ENCODE data around the gene CST6.
"Not testable (repeated sequence)": the region's sequence is repeated elsewhere in the genome, so short reads cannot be mapped to it uniquely, and the experiment has no call there.

The CST6 gene

GRCh38 chr11:66015936-66016792 lies 4.4 kb downstream of the CST6 start:
- DNase-seq, result no peak

DNA sequence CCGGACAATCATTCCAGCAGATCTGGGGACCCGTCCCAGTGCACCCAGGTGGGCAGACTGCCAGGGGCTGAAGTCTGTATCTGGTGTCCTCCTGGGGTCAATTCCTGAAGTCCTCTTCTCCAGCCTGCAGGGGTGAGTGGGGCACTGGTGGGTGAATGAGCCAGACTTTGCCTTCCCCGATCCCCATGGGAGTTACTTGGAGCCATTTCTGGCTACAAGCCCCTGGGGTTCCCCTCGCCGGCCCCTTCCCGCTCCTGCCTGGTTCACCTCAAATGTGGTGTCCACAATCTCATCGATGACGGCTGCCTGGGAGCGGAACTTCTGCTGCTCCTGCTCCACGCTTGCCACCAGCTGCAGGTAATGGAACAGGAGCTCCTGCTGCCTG lies 5.0 kb downstream of the CST6 start:
- DNase-seq, result no peak

- no peak for DNase-seq
Measured at GRCh38 chr11:66017321-66017720, 5.5 kb downstream of the CST6 start.

GRCh38 chr11:66020212-66020611 lies 8.4 kb downstream of the CST6 start:
- no peak for DNase-seq

- DNase-seq, result no peak
Measured at GRCh38 chr11:66020618-66021357, 9.0 kb downstream of the CST6 start.

- DNase-seq, result peak; percentile 43
Measured at GRCh38 chr11:66022401-66023185, 10.8 kb downstream of the CST6 start.

GRCh38 chr11:66023186-66023440 lies 11.3 kb downstream of the CST6 start:
- DNase-seq, result not testable (repeated sequence)

DNA sequence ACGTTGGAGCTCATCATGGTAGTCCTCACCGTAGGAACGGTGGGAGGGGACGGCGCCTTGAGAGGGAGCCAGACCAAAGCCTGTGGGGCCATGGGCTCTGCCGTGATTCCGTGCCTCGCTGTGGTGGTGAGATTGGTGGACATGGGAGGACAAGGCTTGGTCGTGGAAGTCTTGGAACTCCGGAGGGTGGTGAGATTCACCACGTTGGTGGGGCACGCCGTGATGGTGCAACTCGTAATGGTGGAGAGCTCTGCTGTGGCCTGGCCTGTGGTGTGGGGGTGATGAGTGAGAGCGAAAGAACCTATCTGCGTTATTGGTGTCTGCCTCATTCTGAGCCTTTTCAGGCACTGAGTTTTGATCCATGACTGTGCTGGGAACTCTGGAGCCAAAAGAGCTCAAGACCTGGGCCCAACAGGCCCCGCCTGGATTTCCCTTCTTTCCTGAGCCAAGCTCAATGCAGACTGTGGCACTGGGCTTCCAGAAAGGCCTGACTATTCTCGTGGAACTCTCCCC lies 14.3 kb downstream of the CST6 start, which contains the start of gene CATSPER1:
Gene CATSPER1 (minus strand): TSS at position 463 of the 513 bp plus-strand sequence. CDS start 100 bp downstream, at position 363.
- no peak for DNase-seq

GRCh38 chr11:66032957-66033735 lies 21.3 kb downstream of the CST6 start:
- DNase-seq, result no peak

GRCh38 chr11:66035653-66036333 lies 24.0 kb downstream of the CST6 start:
- no peak for DNase-seq

GRCh38 chr11:66036334-66036710 lies 24.5 kb downstream of the CST6 start:
- DNase-seq, result no peak

DNA sequence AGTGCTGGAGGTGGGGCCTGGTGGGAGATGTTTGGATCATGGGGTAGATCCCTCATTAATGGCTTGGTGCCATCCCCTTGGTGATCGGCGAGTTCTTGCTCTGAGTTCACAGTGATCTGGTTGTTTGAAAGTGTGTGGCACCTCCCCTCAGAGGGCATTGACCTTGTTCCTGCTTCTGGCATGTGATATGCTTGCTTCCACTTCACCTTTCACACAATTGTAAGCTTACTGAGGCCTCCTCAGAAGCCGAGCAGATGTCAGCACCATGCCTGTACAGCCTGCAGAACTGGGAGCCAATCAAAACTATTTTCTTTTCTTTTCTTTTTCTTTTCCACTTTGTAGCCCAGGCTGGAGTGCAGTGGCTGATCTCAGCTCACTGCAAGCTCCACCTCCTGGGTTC lies 25.5 kb downstream of the CST6 start:
- no peak for DNase-seq

DNA sequence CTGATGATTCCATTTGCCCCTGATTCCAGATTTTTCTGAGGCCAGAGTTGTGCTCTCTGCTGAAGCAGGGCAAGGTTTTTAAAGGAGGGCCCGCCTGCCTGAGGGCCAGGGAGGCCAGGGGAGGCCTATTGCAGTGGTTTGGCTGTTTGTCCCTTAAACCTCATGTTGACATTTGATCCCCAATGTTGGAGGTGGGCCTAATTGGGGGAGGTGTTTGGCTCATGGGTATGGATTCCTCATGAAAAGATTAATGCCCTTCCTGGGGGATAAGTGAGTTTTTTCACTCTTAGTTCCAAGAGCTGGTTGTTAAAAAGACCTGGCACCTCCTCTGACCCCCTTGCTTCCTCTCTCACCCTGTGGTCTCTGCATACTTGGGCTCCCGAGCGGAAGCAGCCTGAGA lies 28.0 kb downstream of the CST6 start:
- no peak for DNase-seq

- no peak for DNase-seq
Measured at GRCh38 chr11:66042227-66042995, 30.6 kb downstream of the CST6 start.

GRCh38 chr11:66042996-66043906 lies 31.4 kb downstream of the CST6 start:
- DNase-seq, result no peak

GRCh38 chr11:66044757-66045156 lies 32.9 kb downstream of the CST6 start:
- no peak for DNase-seq

DNA sequence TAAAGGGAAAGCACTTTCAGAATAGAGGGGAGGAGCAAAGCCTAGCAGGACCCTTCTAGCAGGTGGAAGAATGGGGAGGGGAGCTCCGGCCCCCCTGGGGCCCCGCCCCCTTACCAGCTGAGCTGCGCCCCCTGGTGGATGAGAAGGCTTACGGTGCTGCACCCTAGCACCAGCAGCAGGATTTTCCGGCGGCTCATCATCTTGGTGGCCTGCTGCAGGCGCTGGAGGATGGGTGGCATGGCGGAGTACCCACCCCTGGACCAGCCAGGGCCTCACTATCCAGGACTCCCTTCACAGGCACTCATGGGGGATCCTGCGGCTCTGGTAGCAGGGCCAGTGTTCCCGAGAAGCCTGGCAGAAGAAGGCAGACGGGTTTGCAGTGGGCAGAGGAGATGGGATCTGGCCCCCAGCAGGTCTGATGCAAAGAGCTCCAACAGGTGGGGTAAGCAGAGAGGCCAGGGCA lies 33.4 kb downstream of the CST6 start:
- peak; percentile 59 for DNase-seq

- no peak for DNase-seq
Measured at GRCh38 chr11:66046901-66047300, 35.1 kb downstream of the CST6 start.

- no peak for DNase-seq
Measured at GRCh38 chr11:66047541-66048365, 35.9 kb downstream of the CST6 start.
